DMS153 treated with DMSO at 0.1 percent for 48 hours (cell line): ENCODE data around the gene TMEM94.
A peak's percentile ranks its signal among the peaks of the same experiment; 100 is the strongest.

Experiments used
- DNase-seq: peaks from one replicate; lab custom pipeline; 2025; ENCODE audit not compliant: unreplicated experiment; lab: John Stamatoyannopoulos, UW

Gene TMEM94

GRCh38 chr17:75524269-75524969, 68.0 kb downstream of the TMEM94 start:
- DNase-seq = no peak

GRCh38 chr17:75524970-75525805, 68.8 kb downstream of the TMEM94 start, which contains the start of gene LLGL2:
Gene LLGL2, plus strand, starts transcription at chr17:75525697. Its CDS starts 17,730 bp downstream, at chr17:75543427.
- DNase-seq = peak; percentile 84

GRCh38 chr17:75525806-75526554, 69.5 kb downstream of the TMEM94 start:
- no peak for DNase-seq

- no peak for DNase-seq
Measured at GRCh38 chr17:75526555-75527270, 70.3 kb downstream of the TMEM94 start.

GRCh38 chr17:75530837-75531720, 74.6 kb downstream of the TMEM94 start:
- no peak for DNase-seq

- DNase-seq = no peak
Measured at GRCh38 chr17:75531721-75532072, 75.3 kb downstream of the TMEM94 start.

GRCh38 chr17:75535119-75535537, 78.7 kb downstream of the TMEM94 start:
- DNase-seq = no peak

- no peak for DNase-seq
Measured at GRCh38 chr17:75535871-75536270, 79.4 kb downstream of the TMEM94 start.

- DNase-seq = no peak
Measured at GRCh38 chr17:75536366-75536765, 79.9 kb downstream of the TMEM94 start.

GRCh38 chr17:75539967-75540729, 83.7 kb downstream of the TMEM94 start:
- no peak for DNase-seq

- DNase-seq = no peak
Measured at GRCh38 chr17:75540923-75541503, 84.6 kb downstream of the TMEM94 start.

GRCh38 chr17:75542229-75542628, 85.8 kb downstream of the TMEM94 start:
- no peak for DNase-seq

- no peak for DNase-seq
Measured at GRCh38 chr17:75542728-75543336, 86.4 kb downstream of the TMEM94 start.

- no peak for DNase-seq
Measured at GRCh38 chr17:75544250-75544649, 87.8 kb downstream of the TMEM94 start.

- DNase-seq = no peak
Measured at GRCh38 chr17:75546181-75546580, 89.7 kb downstream of the TMEM94 start.

- DNase-seq = no peak
Measured at GRCh38 chr17:75547091-75547490, 90.7 kb downstream of the TMEM94 start.

- DNase-seq = no peak
Measured at GRCh38 chr17:75548813-75549212, 92.4 kb downstream of the TMEM94 start.
